ENCODE data around the gene EML4.

EML4 gene

DNA sequence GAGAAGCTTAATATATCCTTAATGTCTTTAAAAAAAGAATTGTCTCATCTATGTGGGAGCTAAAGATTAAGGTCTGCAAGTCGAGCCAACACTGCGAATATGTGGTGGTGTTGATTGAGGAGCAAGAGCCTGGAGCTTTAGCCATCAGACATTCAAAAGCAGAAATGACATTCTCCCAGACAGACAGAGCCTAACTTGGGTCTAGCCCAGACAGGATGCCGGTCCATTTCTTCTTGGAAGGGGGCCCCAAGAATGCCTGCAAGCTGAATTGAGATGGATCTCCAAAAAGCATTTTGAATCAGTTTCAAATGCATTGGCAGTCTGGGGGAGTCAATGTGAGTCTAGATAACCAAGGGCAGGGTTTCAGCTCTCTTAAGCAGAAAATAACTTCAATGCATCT lies 30.1 kb upstream of the EML4 start:
- H3K4me3 ChIP-seq (ENCODE audit: low read depth, low read length) = no peak overlapping the region
- in situ Hi-C loops (cut with HindIII; ENCODE audit: low sequenced_read_pairs) = no loop called here
- TF ChIP-seq, protein P1, sequence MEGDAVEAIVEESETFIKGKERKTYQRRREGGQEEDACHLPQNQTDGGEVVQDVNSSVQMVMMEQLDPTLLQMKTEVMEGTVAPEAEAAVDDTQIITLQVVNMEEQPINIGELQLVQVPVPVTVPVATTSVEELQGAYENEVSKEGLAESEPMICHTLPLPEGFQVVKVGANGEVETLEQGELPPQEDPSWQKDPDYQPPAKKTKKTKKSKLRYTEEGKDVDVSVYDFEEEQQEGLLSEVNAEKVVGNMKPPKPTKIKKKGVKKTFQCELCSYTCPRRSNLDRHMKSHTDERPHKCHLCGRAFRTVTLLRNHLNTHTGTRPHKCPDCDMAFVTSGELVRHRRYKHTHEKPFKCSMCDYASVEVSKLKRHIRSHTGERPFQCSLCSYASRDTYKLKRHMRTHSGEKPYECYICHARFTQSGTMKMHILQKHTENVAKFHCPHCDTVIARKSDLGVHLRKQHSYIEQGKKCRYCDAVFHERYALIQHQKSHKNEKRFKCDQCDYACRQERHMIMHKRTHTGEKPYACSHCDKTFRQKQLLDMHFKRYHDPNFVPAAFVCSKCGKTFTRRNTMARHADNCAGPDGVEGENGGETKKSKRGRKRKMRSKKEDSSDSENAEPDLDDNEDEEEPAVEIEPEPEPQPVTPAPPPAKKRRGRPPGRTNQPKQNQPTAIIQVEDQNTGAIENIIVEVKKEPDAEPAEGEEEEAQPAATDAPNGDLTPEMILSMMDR (IDR thresholded peaks at IDR 0.05; ENCODE audit: low read depth, low read length, missing control alignments) = no peak
- no peak for DNase-seq (ENCODE audit: low read depth)

DNA sequence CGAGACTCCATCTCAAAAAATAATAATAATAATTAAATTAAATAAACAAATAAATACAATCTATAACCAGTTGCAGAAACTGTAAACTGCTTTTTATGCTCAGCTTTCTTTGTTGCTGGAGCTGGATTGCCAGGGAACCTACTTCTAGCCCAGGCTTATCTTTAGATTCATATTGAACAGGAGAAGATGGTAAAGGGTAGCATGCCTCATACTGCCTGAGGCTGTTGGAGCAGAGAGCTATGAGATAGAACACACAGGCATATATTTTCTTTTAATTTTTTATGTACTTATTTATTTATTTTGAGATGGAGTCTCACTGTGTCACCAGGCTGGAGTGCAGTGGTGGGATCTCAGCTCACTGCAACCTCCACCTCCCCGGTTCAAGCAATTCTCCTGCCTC lies 28.7 kb upstream of the EML4 start:
- in situ Hi-C loops (cut with HindIII; ENCODE audit: low sequenced_read_pairs) = no loop called here
- no peak for DNase-seq (ENCODE audit: low read depth)
- TF ChIP-seq, protein P1 (IDR thresholded peaks at IDR 0.05; ENCODE audit: low read depth, low read length, missing control alignments) = no peak
- H3K4me3 ChIP-seq (ENCODE audit: low read depth, low read length) = no peak overlapping the region

GRCh38 chr2:42141687-42142546 lies 27.2 kb upstream of the EML4 start:
- H3K4me3 ChIP-seq (ENCODE audit: low read depth, low read length) = peak overlapping the region; percentile 14
- in situ Hi-C loops (cut with HindIII; ENCODE audit: low sequenced_read_pairs) = no loop called here
- TF ChIP-seq, protein P1 (IDR thresholded peaks at IDR 0.05; ENCODE audit: low read depth, low read length, missing control alignments) = no peak
- peak; percentile 96 for DNase-seq (ENCODE audit: low read depth)

- TF ChIP-seq, protein P1 (IDR thresholded peaks at IDR 0.05; ENCODE audit: low read depth, low read length, missing control alignments) = no peak
- in situ Hi-C loops (cut with HindIII; ENCODE audit: low sequenced_read_pairs) = no loop called here
These were observed 26.5 kb upstream of the EML4 start for GRCh38 chr2:42142547-42143184.

DNA sequence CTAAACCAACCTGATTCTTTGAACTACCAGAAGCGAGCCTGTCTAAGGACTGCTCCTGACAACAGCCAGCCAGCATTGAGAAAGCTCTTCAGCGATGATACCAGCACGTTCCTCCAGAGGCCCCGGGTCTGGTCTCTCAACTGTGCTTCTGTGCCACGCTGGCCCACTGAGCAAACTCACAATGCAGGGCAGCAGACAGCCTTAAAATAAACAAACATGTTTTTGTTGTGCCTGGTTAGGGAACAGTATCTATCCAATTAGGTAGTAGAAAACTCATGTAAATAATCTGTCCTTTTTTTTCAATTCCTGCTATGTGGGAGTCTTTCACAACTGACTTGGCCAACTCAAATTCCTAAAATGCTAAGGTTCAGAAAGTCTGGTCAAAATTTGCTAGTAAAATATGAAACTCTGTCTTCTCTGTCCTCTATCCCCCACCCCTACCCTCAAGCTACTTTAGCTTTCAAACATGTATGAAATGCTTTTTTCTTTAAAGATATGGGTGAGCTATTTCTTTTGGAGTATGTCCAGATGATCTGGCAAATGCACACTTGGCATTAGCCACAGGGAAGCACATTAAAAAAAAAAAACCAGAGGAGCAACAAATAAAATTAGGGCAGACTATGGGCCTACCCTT lies 21.4 kb upstream of the EML4 start:
- TF ChIP-seq, protein P1 (IDR thresholded peaks at IDR 0.05; ENCODE audit: low read depth, low read length, missing control alignments) = no peak
- peak; percentile 32 for DNase-seq (ENCODE audit: low read depth)
- no peak overlapping the region for H3K4me3 ChIP-seq (ENCODE audit: low read depth, low read length)
- in situ Hi-C loops (cut with HindIII; ENCODE audit: low sequenced_read_pairs) = loop anchor here (5.0 kb wide), 1 partner anchor 70 kb away; no protein-coding TSS in a partner anchor

More at GRCh38 chr2:42142547-42143184, 26.5 kb upstream of the EML4 start:
- no peak for DNase-seq (ENCODE audit: low read depth)
- no peak overlapping the region for H3K4me3 ChIP-seq (ENCODE audit: low read depth, low read length)

- DNase-seq (ENCODE audit: low read depth) = no peak
- no peak overlapping the region for H3K4me3 ChIP-seq (ENCODE audit: low read depth, low read length)
- TF ChIP-seq, protein P1 (IDR thresholded peaks at IDR 0.05; ENCODE audit: low read depth, low read length, missing control alignments) = no peak
- in situ Hi-C loops (cut with HindIII; ENCODE audit: low sequenced_read_pairs) = no loop called here
These were observed 19.0 kb upstream of the EML4 start for GRCh38 chr2:42150159-42150558.

Data from astrocyte of the cerebellum (primary cell).